Activated CD8-positive, alpha-beta memory T cell treated with anti-CD3 and anti-CD28 coated beads, Interleukin-2, amount 50 U/mL, for 4 hours (primary cell): ENCODE results near the gene COL15A1.

Source experiments
- DNase-seq: peaks from one replicate; pipeline ENCODE4 v3.0.0-alpha.2; 2020

The COL15A1 gene

GRCh38 chr9:98917746-98918487 lies 25.8 kb upstream of the COL15A1 start:
- no peak for DNase-seq

GRCh38 chr9:98921732-98922131 lies 22.0 kb upstream of the COL15A1 start:
- no peak for DNase-seq

GRCh38 chr9:98922721-98923435 lies 20.8 kb upstream of the COL15A1 start:
- no peak for DNase-seq

- no peak for DNase-seq
These were observed 20.1 kb upstream of the COL15A1 start for GRCh38 chr9:98923451-98924123.

- no peak for DNase-seq
These were observed 18.5 kb upstream of the COL15A1 start for GRCh38 chr9:98924946-98925820.

GRCh38 chr9:98925956-98926355 lies 17.8 kb upstream of the COL15A1 start:
- DNase-seq: no peak

- DNase-seq: no peak
These were observed 16.0 kb upstream of the COL15A1 start for GRCh38 chr9:98927724-98928123.

GRCh38 chr9:98929071-98929470 lies 14.6 kb upstream of the COL15A1 start:
- DNase-seq: no peak

GRCh38 chr9:98929895-98930341 lies 13.8 kb upstream of the COL15A1 start:
- no peak for DNase-seq

GRCh38 chr9:98930792-98931191 lies 12.9 kb upstream of the COL15A1 start:
- DNase-seq: no peak

- no peak for DNase-seq
These were observed 11.9 kb upstream of the COL15A1 start for GRCh38 chr9:98931600-98932389.

- no peak for DNase-seq
These were observed 10.5 kb upstream of the COL15A1 start for GRCh38 chr9:98933185-98933584.

GRCh38 chr9:98933890-98934289 lies 9.8 kb upstream of the COL15A1 start:
- DNase-seq: no peak

- DNase-seq: no peak
These were observed 8.6 kb upstream of the COL15A1 start for GRCh38 chr9:98935071-98935505.

- no peak for DNase-seq
These were observed 3.4 kb upstream of the COL15A1 start for GRCh38 chr9:98940276-98940675.

- no peak for DNase-seq
These were observed 1.7 kb upstream of the COL15A1 start for GRCh38 chr9:98941946-98942523.

- no peak for DNase-seq
These were observed 613 bp upstream of the COL15A1 start for GRCh38 chr9:98942906-98943681.

- DNase-seq: no peak
These were observed 488 bp downstream of the COL15A1 start for GRCh38 chr9:98944057-98944733.

- DNase-seq: no peak
These were observed 997 bp downstream of the COL15A1 start for GRCh38 chr9:98944734-98945074.

GRCh38 chr9:98949565-98949964 lies 5.9 kb downstream of the COL15A1 start:
- no peak for DNase-seq
